NCI-H774 (cell line): Measurements from ENCODE around the gene SRP9.
"Not testable (repeated sequence)": the region's sequence is repeated elsewhere in the genome, so short reads cannot be mapped to it uniquely, and the experiment has no call there.

Experiments used
- DNase-seq: peaks from one replicate; lab custom pipeline; 2025; lab: John Stamatoyannopoulos, UW

SRP9 gene

DNA sequence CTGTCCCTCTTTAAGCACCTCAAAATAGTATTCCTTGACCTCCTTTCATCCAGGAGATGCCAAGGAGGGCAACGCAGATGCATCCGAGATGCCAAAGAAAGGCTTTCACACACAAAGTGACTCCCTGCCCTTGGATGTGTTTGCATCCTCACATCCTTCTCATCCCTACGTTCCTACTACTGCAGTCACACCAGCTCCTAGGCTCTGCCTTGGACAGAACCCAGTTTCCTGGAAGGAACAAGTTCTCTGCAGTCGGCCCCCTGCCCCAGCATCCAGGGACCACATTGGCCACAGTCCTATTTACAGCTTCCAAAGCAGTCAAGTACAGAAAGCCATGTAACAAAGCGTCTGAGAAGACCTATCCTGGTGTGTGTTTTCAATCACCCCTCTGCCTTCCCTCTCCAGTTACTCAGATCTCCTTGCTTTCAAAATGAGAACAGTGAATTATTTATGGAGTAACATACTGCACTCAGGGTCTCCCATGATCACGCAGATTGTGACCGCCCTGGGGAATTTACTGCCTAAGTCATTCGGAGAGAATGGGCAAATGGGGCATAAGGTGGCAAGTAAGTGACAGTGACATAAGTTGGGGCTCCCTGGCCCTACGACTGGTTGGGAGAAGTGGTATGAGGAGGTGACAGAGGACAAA lies 21.8 kb upstream of the SRP9 start:
- no peak for DNase-seq

DNA sequence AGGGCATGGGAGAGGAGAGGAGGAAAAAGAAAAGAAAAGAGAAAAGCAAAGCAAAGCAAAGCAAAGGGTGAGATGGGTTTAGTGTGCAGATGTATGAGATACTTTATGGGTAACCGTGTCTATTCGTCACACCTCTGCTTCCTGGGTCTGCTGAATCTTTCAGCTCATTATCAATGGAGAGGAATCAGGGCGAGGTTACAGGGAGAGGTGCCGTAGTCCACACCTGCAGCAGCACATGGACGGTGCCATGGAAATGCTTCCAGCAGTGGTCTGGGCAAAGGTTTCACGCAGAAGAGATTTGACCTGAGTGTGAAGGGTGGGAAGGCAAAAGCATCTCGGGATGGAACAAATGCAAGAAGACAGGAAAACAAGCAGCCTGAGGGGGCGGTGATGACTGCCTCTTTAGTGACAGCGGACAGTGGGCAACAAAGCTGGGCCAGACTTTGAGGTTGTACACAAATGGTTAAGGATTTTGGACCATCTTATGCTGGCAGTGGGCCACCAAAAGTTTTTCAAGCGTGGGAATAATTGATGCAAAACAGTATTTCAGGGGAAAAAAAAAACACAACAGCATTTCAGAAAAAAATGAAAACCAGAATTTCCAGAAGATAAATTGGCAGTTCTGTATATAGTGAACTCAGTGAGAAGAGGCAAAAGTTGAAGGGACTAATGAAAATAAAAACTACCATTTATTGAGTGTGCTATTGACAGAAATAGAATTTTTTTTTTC lies 19.5 kb upstream of the SRP9 start:
- no peak for DNase-seq

DNA sequence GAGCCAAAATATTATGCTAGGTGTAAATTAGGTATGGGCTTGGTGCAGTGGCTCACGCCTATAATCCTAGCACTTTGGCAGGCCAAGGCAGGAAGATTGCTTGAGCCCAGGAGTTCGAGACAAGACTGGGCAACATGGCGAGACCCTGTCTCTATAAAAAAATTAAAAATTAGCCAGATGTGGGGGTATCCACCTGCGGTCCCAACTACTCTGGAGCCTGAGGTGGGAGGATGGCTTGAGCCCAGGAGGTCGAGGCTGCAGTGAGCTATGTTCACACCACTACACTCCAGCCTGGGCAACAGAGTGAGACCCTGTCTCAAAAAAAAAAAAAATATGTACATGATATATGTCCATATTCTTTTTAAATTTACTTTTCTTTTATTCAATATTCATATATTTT lies 17.7 kb upstream of the SRP9 start:
- not testable (repeated sequence) for DNase-seq

- DNase-seq: no peak
These were observed 17.1 kb upstream of the SRP9 start for GRCh38 chr1:225760531-225760930.

DNA sequence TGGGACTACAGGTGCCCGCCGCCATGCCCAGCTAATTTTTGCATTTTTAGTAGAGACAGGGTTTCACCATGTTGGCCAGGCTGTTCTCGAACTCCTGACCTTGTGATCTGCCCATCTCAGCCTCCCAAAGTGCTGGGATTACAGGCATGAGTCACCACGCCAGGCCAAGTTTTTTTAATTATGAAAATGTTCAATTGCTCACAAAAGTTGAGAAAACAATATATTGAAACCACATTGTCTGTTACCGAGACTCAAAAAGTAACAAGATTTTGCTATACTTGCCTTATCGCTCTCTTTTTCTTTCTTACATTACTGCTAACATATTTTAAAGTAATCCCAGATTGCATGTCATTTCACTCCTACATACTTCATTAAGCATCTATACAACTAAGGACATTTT lies 16.2 kb upstream of the SRP9 start:
- not testable (repeated sequence) for DNase-seq

- peak; percentile 11 for DNase-seq
These were observed 15.6 kb upstream of the SRP9 start for GRCh38 chr1:225762002-225762441.

- no peak for DNase-seq
These were observed 15.2 kb upstream of the SRP9 start for GRCh38 chr1:225762444-225762843.

- no peak for DNase-seq
These were observed 13.7 kb upstream of the SRP9 start for GRCh38 chr1:225763716-225764548.

DNA sequence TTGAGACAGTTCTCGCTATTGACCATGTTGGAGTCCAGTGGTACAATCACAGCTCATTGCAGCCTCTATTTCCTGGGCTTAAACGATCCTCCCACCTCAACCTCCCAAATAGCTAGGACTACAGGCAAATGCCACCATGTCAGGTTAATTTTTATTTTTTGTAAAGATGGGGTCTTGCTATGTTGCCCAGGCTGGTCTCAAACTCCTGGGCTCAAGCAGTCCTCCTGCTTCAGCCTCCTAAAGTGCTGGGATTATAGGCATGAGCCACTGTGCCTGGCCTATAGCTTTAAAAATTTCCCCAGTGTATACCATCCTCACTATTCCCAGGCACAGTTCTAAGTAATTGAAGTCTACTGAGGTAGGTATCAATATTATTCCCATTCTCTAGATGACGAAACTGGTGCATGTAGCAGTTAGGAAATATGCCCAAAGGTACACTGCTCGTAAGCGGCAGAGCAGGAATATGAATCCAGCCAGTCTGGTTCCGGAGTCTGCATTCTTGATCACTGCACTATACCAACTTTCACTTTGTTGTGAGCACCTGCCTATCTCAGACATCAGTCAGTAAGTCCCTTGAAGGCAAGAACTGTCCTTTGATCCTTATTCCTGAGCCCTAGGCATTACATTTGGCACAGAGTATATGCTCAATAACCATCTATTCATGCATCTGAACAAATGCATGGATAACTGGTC lies 11.5 kb upstream of the SRP9 start:
- DNase-seq: no peak

DNA sequence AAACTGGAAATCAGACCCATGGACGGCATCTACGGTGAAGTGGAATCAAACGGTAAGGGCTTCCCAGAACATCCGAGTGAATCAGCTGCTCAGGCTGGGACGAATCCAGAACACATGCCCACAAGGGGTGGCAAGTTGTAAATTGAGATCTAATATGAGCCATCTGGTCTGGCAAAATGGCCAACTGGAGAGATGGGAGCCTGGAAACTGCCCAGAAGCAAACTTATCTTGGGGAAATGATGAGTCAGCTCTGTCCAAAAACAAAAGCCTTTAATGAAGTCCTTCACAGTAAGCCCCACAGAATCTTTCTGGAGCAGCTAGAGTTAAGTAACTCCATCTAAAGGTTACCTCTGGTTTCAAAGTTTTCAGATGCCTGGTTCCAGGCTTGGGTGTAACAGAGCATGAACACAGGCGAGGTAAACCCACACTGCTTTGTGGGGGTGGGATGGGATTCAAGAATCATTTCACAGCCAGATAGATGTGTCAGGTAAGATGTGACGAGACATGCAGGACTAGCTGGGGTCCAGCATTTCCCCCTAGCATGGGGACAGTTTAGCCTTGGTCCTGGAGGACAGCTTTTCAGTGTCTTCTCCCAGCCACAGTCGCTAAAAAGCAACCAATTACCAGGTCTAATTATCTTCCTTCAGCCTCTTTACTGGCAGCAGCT lies 10.5 kb upstream of the SRP9 start:
- DNase-seq: no peak

- peak; percentile 39 for DNase-seq
These were observed 9.7 kb upstream of the SRP9 start for GRCh38 chr1:225767634-225768540.

DNA sequence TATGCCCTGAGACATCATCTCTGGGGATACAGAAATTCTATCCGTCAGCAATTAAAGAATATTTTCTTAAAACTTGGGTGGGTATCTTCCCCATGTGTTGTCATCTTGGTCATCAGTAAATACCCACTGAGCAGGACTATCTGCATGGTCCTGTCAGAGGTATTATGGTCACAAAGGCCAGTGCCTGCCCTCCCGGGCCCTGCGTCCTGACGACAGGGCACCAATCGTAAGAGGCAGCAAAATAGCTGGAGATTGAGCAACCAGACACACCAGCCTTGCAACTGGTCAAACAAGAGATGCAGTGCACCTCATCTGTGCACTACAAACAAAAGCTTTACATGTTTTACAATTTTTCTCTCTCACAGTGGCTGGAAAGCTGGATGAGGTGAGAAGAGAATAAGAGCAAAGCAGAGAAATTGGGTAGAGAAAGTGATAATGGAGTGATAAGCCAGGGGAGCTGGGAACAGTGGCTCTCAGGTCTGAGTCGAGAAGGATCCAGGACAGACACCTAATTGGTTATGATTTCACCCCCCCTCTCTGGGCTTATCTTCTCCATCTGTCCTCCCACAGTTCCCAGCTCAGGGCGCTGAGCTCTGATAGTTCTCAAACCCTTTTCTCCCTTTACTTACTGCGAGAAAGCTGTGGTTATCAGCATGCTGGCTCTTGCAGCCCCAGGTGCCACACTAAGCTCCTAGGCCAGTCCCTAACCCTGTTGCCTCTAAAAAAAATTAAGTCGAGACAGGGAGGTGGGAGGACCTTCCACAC lies 8.8 kb upstream of the SRP9 start:
- no peak for DNase-seq

DNA sequence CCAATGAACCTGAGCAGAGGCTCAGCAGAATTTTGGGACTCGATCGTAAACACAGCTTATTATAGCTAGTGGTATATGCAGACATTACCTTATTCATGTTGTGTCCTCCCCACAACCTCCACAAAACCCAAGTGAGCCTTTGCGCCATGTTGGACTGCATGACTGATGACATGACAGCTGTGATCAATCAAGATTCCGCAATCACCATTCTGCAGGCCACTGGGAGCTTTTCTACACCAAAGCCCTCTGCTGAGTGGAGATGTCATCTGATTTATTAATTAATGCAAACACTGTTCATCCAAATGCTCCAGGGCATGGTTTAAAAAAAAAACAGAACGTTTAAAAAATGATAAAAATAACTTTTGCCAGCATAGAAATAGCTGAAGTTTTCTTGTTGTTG lies 7.9 kb upstream of the SRP9 start:
- DNase-seq: no peak

- DNase-seq: no peak
These were observed 6.9 kb upstream of the SRP9 start for GRCh38 chr1:225770561-225771248.

GRCh38 chr1:225771661-225772322 lies 5.8 kb upstream of the SRP9 start:
- no peak for DNase-seq

- peak; percentile 82 for DNase-seq
These were observed 5.3 kb upstream of the SRP9 start for GRCh38 chr1:225772323-225772768.

GRCh38 chr1:225772848-225773247 lies 4.8 kb upstream of the SRP9 start:
- no peak for DNase-seq

DNA sequence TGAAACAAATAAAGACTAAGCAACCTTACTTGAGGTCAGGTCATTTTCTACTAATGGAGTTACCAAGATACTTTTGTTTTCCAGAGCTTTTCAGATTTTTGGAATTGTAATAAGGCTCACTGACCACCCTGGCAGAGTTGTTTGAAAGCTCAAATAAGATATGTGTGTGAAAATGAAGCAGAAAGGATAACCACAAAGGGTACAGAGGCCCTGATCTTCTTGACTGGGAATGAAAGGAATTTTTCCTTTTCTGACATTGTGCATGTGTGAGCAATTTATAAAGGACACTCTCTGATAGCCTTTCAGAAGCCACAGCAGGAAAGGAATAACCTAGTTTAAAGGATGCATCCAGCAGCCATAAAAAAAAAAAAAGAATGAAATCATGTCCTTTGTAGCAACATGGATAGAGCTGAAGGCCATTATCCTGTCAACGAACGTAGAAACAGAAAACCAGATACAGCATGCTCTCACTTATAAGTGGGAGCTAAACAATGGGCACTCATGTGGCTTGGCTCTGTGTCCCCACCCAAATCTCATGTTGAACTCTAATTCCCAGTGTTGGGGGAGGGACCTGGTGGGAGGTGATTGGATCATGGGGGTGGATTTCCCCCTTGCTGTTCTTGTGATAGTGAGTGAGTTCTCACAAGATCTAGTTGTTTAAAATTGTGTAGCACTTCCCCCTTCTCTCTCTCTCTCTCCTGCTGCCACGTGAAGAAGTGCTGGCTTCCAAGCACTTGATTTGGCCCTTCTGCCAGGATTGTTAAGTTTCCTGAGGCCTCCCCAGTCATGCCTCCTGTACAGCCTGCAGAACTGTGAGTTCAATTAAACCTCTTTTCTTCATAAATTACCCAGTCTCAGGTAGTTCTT lies 3.1 kb upstream of the SRP9 start:
- DNase-seq: no peak
